HL-60 (cell line): Measurements from ENCODE around the gene HNF1B.

Source experiments
- DNase-seq, 2 experiments: peaks; one replicate each; pipeline ENCODE4 v3.0.0-alpha.2; 2010 to 2020; ENCODE audit warnings: low read depth in 1 of 2, low spot score in 1 of 2
- H3K27ac ChIP-seq: fragments of 250-450 bp; sonication (Bioruptor Pico); replicated peaks from 2 replicates; pipeline ENCODE4 v1.5.1; 2020; ENCODE audit warnings: mild to moderate bottlenecking, moderate library complexity
- H3K27me3 ChIP-seq: fragments of 250-450 bp; sonication (Bioruptor Pico); 2 replicates; pipeline ENCODE4 v1.5.1; 2021; ENCODE audit warnings: mild to moderate bottlenecking, moderate library complexity; ENCODE audit not compliant: insufficient read depth, poor library complexity, severe bottlenecking
- H3K4me3 ChIP-seq: replicated peaks from 2 replicates; pipeline ENCODE4 v1.5.1; 2011; ENCODE audit warnings: mild to moderate bottlenecking, control low read depth, low read length; ENCODE audit not compliant: insufficient read depth
- CTCF ChIP-seq: IDR thresholded peaks from one replicate; pipeline ENCODE4 v1.5.1; 2011; ENCODE audit warnings: low read length, control low read depth, inconsistent platforms; ENCODE audit not compliant: insufficient read depth
- GABPA ChIP-seq: IDR thresholded peaks from 2 replicates; pipeline ENCODE4 v1.6.1; 2012; ENCODE audit warnings: low read depth
- POLR2AphosphoS5 ChIP-seq: IDR thresholded peaks from 2 replicates; pipeline ENCODE4 v1.6.1; 2012; ENCODE audit warnings: low read depth
- REST ChIP-seq: IDR thresholded peaks from 2 replicates; pipeline ENCODE4 v1.6.1; 2012; ENCODE audit warnings: low read depth; ENCODE audit not compliant: insufficient replicate concordance
- SPI1 ChIP-seq: IDR thresholded peaks from 2 replicates; pipeline ENCODE4 v1.6.1; 2012; ENCODE audit warnings: low read depth, mild to moderate bottlenecking, borderline replicate concordance

HNF1B gene

DNA sequence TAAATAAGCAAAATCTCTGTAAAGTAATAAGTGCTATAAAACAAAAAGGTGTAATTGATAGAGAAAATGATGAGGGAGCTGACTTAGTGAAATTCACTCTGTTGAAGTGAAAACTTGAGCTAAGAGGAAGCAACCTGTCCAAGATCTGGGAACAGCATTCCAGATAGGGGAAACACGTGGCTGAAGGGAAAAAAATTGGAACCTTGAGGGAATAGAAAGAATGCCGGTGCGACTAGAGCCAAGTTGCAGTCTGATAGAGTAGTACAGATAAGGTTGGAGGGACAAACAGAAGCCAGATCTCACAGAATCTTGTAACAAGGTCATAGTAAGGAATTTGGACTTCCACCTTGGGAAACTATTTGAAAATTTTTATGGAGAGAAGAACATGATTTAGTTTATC lies 101.0 kb downstream of the HNF1B start:
- no peak for DNase-seq
- TF ChIP-seq CTCF (no peak), GABPA (no peak), POLR2AphosphoS5 (no peak)
- peak overlapping the region; percentile 86 for H3K4me3 ChIP-seq

GRCh38 chr17:37643118-37643766 lies 101.6 kb downstream of the HNF1B start, which contains the start of gene DDX52:
Gene DDX52, minus strand, starts transcription at chr17:37643446. Its CDS starts 26 bp downstream, at chr17:37643420.
- H3K27ac ChIP-seq, result peak within 1 kb of the TSS; percentile 73
- TF ChIP-seq CTCF (no peak), REST (peak; percentile 29), SPI1 (no peak), POLR2AphosphoS5 (peak; percentile 70; the same call in 1 of the 2 replicates), GABPA (no peak)
- peak; percentile 73 to 88 for DNase-seq
- peak within 1 kb of the TSS; percentile 86 for H3K4me3 ChIP-seq
- H3K27me3 ChIP-seq, result peaks cover 10% of the 10 kb centered on the region

More for the DNA sequence above, 101.0 kb downstream of the HNF1B start:
- no peak overlapping the region for H3K27ac ChIP-seq
- peaks cover 11% of the 10 kb centered on the region for H3K27me3 ChIP-seq

GRCh38 chr17:37642681-37643080 lies 102.2 kb downstream of the HNF1B start:
- Histone ChIP-seq H3K27me3 (peaks cover 7% of the 10 kb centered on the region), H3K4me3 (peak overlapping the region; percentile 86), H3K27ac (peak overlapping the region; percentile 73)
- TF ChIP-seq CTCF (no peak), SPI1 (no peak), POLR2AphosphoS5 (no peak), GABPA (no peak), REST (no peak)
- no peak for DNase-seq

DNA sequence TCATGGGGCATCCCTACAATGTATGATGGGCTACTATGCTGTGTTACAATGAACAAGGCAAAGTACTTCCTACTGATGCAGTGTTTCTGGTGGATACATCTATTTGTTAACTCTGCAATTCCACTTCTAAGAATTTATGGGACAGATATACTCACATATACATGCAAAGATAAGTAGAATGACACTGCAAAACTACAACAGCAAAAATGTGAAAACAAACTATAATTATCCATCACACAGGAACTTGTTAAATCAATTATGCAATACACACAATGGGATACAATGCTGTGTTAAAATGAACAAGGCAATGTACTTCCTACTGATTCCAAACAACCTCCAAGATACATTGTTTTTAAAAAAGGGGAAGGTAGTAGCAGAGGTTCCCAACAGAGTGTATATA lies 104.8 kb downstream of the HNF1B start:
- TF ChIP-seq POLR2AphosphoS5 (no peak), REST (no peak), SPI1 (no peak), CTCF (no peak), GABPA (no peak)
- no peak overlapping the region for H3K4me3 ChIP-seq
- H3K27ac ChIP-seq, result no peak overlapping the region
- no peak for DNase-seq
- H3K27me3 ChIP-seq, result peaks cover 4% of the 10 kb centered on the region
